HG03520 (cell line): ENCODE data around the gene BOLA1.
A peak's percentile ranks its signal among the peaks of the same experiment; 100 is the strongest.
"Not testable (repeated sequence)": the region's sequence is repeated elsewhere in the genome, so short reads cannot be mapped to it uniquely, and the experiment has no call there.

Experiments used
- ATAC-seq: cut with Tn5 transposase; IDR thresholded peaks from one replicate; pipeline ENCODE4 v1.9.1; 2021; ENCODE audit warnings: mild to moderate bottlenecking, moderate library complexity; ENCODE audit not compliant: unreplicated experiment

The BOLA1 gene

GRCh38 chr1:149927563-149928400 is 28.4 kb downstream of the BOLA1 start, which contains the start of gene SF3B4:
TSS of gene SF3B4 (minus strand) at chr1:149927803. CDS start at chr1:149927759, 44 bp downstream.
- ATAC-seq: peak; percentile 84

- no peak for ATAC-seq
Measured at GRCh38 chr1:149928401-149928724, 29.0 kb downstream of the BOLA1 start.

DNA sequence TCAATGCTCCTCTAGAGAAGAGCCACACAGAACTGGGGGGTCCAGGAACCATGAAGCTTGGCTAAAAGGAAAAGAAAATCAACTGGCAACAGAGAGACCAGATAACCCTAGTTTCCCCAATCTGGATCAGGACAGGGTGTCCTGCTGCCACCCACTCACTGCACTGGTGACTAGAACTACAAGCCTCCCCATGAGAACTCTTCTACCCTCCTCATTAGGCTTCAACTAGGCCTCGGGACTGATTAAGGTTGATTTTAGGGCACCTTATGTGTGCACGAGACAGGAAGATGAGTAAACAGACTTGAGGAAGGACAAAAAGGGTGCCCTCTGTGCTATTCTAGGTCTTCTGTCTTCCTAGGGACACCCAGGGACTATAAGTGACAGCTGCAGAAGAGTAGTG is 30.5 kb downstream of the BOLA1 start:
- no peak for ATAC-seq

- no peak for ATAC-seq
Measured at GRCh38 chr1:149931212-149931790, 31.9 kb downstream of the BOLA1 start.

DNA sequence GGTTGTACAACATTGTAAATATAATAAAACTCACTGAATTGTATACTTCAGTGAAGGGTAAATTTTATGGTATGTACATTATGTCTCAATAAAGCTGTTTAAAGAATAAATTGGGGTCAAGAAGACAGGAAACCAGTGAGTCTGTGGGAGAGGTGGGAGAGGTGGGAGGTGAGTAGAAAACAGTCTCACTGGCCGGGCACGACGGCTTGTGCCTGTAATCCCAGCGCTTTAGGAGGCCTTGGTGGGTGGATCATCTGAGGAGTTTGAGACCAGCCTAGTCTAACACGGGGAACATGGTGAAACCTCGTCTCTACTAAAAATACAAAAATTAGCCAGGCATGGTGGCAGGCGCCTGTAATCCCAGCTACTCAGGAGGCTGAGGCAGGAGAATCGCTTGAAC is 33.1 kb downstream of the BOLA1 start:
- ATAC-seq: no peak

DNA sequence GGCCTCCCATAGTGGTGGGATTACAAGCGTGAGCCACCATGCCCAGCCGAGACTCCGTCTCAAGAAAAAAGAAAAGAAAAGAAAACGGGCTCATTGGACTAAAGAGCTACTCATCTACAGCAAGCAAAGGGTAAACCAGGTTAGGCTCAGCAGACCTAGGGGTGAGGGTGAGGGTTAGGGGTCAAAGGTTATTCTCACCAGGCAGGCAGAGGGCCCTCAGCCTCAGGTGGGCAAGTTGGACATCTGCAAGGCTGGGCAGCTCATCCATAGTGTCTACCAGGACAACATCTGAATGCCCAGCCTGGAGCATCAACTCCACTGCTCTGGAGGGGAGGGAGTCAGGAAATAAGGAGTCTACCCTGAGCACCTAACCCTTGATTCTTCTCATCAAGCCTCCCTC is 33.8 kb downstream of the BOLA1 start:
- no peak for ATAC-seq

DNA sequence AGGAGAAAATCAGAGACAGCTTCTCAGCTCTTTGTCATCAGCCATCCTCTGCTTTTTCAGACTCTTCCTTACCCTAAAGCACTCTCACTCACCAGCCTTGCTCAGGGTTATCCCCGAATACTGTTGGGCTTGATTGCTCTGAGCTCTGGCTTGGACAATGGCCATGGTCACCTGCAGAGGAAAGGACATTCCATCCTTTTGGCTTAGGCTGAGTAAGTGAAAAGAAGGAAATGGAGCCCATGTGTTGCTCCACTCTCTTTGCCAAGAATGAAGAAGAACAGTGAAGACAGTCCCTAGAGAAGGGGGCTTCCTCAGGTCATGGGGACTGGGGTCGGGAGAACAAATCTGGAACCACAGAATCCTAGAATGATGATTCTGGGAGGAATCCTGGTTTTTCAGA is 35.0 kb downstream of the BOLA1 start:
- ATAC-seq: no peak

GRCh38 chr1:149936170-149936991 is 37.0 kb downstream of the BOLA1 start, which contains the start of gene MTMR11:
TSS of gene MTMR11 (minus strand) at chr1:149936879. CDS start at chr1:149936647, 232 bp downstream.
- no peak for ATAC-seq

DNA sequence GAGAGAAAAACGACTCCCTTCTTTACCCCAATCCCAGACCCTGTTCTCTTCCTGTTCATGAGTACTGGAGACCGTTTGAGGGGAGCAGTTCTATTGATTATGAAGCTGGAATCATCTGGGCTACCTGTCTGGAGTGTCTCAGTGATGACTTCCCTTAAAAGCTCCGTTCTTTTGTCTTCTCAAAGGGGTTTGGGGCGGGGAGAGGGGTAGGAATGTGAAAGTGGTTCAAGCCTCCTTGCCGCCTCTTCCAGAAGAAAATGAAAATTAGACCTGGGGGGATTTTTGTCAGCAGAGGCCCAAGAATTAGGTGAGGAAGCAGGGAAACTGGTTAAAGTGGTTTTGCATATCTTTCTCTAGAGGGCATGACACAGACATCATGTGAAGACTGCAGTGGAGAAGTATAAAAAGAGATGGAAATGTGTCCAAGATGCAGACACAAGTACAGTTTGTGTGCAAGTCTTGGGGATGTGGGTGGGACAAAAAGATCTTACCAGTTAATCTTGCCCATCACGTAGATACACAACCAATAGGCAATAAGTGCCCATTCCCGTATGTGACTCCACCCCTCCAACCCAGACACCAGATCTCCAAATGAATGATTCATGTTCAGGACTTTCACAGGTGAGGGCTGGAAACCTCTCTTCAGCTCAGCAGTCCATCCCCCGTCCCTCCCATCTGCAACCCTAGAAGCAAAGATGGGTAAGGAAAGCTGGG is 37.8 kb downstream of the BOLA1 start:
- ATAC-seq: no peak

GRCh38 chr1:149937759-149938158 is 38.4 kb downstream of the BOLA1 start:
- ATAC-seq: no peak

GRCh38 chr1:149938668-149939003 is 39.3 kb downstream of the BOLA1 start:
- not testable (repeated sequence) for ATAC-seq

DNA sequence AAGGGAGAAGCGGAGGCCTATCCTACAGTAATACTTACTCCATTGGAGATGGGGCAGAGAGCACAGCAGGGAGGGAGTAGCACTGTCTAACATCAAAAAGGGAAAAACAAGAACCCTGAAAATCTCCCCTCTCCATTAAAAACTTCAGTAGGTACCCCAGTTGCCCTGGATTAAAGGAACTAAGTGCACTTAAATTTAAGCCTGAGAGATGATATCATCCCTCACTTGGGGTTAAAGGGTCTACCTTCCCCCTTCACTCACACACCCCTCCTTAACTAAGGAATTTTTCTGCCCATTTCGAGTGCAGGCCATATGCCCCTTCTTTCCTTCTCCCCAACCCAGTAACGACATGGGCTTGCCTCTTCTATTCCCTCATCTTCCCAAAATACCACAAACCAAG is 41.1 kb downstream of the BOLA1 start:
- ATAC-seq: no peak

- ATAC-seq: no peak
Measured at GRCh38 chr1:149942207-149942606, 42.8 kb downstream of the BOLA1 start.

- ATAC-seq: no peak
Measured at GRCh38 chr1:149942885-149943284, 43.5 kb downstream of the BOLA1 start.

DNA sequence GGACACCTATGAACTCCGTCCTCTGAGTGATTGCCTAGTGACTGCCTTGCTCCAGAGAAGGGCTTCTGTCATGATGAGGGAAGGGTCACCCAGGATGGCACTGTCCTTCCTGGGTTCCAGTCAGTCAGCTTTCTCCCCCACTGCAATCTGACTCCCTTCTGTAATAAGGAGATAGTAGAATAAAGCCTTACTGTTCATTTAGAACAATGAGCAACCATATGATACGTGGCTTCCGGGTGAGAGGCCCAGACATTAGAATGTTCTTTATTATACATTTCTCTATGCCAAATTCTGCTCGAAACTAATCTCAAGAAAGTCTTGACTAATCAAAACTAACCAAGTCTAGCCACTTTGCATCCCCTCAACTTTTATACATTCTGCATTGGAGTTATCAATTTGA is 45.8 kb downstream of the BOLA1 start:
- no peak for ATAC-seq

- no peak for ATAC-seq
Measured at GRCh38 chr1:149949911-149950310, 50.5 kb downstream of the BOLA1 start.
